ENCODE results near the gene DOC2A. TPM values are rescaled to one million over a fixed set of nuclear protein-coding genes. Genes with fewer than 3 reads are reported as not detected.

The DOC2A gene
- total and polyA plus RNA-seq, 9 of the 15 experiments (the other 6 are each of a cell fraction or from before 2014, with no cell fraction given): 0.03 to 0.38 (median 0.28) TPM; not detected in 1

DNA sequence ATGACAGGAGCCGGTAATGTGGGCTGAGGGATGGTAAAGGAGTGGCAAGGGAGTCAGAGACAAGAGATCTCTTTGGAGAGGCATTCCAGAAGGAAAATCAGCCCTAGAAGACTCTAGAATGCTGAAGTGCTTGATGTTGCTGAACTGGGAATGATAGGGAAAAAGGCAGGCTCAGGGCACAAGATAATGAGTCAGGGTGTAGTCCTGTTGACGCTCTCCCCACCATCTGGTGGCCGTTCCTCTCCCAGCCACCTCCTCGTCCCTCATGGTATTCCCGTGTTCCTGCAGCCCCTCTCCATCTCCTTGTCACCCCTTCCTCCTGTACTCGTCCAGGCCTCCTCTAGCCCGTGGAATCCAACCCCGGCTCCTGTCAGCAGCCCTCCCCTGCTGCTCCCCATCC is 43.6 kb upstream of the DOC2A start:
- Histone ChIP-seq H3K27ac (ENCODE audit: extremely low read depth, low read depth, low read length) (no peak overlapping the region; the same call in 2 of the 3 replicates), H3K4me2 (ENCODE audit: insufficient read depth, low read length) (peak overlapping the region; percentile 67), H3K4me3 (no peak overlapping the region), H3K9me3 (replicated peaks; ENCODE audit: control insufficient read depth, insufficient read depth, low read depth, low read length) (no peaks in the 10 kb centered on the region), H2AFZ (ENCODE audit: low read depth, low read length) (peak overlapping the region; percentile 40), H3K36me3 (ENCODE audit: control insufficient read depth, insufficient read depth, low read length) (0 out of 3 replicates have a peak, but pooled peaks cover 5% of the 10 kb centered on the region), H4K20me1 (replicated peaks; ENCODE audit: control insufficient read depth, insufficient read depth, low read length) (peaks cover 4% of the 10 kb centered on the region; the same call in 1 of the 2 replicates), H3K9me1 (ENCODE audit: control insufficient read depth, insufficient read depth, low read length) (no peaks in the 10 kb centered on the region), H3K9ac (ENCODE audit: insufficient read depth in 1 of 2, low read depth in 2 of 2, low read length in 2 of 2) (peak overlapping the region in 1 of 2 experiments; percentile 49; a peak in 1 of 4 replicates), H3K4me1 (replicated peaks in 1 of 2; ENCODE audit: control insufficient read depth in 2 of 2, insufficient read depth in 2 of 2, low read length in 2 of 2) (peaks cover 19 to 32% of the 10 kb centered on the region in 2 experiments), H3K79me2 (ENCODE audit: control insufficient read depth, insufficient read depth, low read length) (peaks cover 14% of the 10 kb centered on the region; the same call in 2 of the 3 replicates), H3K27me3 (ENCODE audit: control insufficient read depth in 2 of 2, insufficient read depth in 2 of 2, low read length in 2 of 2) (no peaks in the 10 kb centered on the region)
- WGBS (ENCODE audit: insufficient coverage, low coverage, missing lambda C conversion rate): 57% methylated on average over 8 of the region's 8 CpGs
- in situ Hi-C loops (cut with MboI) (no loop called here), intact Hi-C loops (cut with micrococcal nuclease) (no loop called here)
- ChIA-PET CTCF (ENCODE audit: low intra/inter-chr PET ratio) (no interaction called here), POLR2A (interaction anchor here (0.6 to 4.2 kb wide), 3 partner anchors 12 to 261 kb away, joined by 3 to 29 read pairs (median 6); partner anchors contain the start of gene ALDOA)
- no TSS peak for BruUV-seq (replicated peaks)
- TF ChIP-seq ZNF184 (CRISPR knock-in tag; IDR thresholded peaks at IDR 0.05): no peak
- no peak for TF ChIP-seq ZBTB7A (IDR thresholded peaks at IDR 0.05; ENCODE audit: borderline replicate concordance, control insufficient read depth, low read depth, low read length)
- no peak for TF ChIP-seq HNRNPK (IDR thresholded peaks at IDR 0.05; ENCODE audit: low read depth, low read length, poor library complexity, severe bottlenecking)
- TF ChIP-seq FUS (optimal IDR thresholded peaks at IDR 0.05; ENCODE audit: low read depth, low read length): no peak
- no peak for TF ChIP-seq NR2C2 (CRISPR knock-in tag; IDR thresholded peaks at IDR 0.05)
- TF ChIP-seq NR2C2 (tag; IDR thresholded peaks at IDR 0.05): peak; percentile 9; the same call in 1 of the 2 replicates
- no peak for TF ChIP-seq PTTG1 (tag; IDR thresholded peaks at IDR 0.05; ENCODE audit: low read depth)
- no peak for TF ChIP-seq MCM5 (IDR thresholded peaks at IDR 0.05; ENCODE audit: low read depth)
- FAIRE-seq (no peak), DNase-seq (ENCODE audit: extremely low read depth in 1 of 4, low spot score in 3 of 4) (no peak), ATAC-seq (no peak)
